Endodermal cell (in vitro differentiated cells): Measurements from ENCODE around the gene ABI3. TPM values are rescaled to one million over a fixed set of nuclear protein-coding genes. Genes with fewer than 3 reads are reported as not detected.
A peak's percentile ranks its signal among the peaks of the same experiment; 100 is the strongest.

ENCODE experiments used
- DNase-seq: peaks from one replicate; pipeline ENCODE4 v3.0.0-alpha.2; 2017
- H3K27ac ChIP-seq: 2 replicates; pipeline ENCODE4 v1.5.1; 2013; ENCODE audit warnings: mild to moderate bottlenecking, low read depth, low read length, moderate library complexity
- H3K27me3 ChIP-seq: 2 replicates; pipeline ENCODE4 v1.6.1; 2013; ENCODE audit warnings: mild to moderate bottlenecking, low read length, moderate library complexity; ENCODE audit not compliant: insufficient read depth, control insufficient read depth, poor library complexity, severe bottlenecking
- H3K36me3 ChIP-seq: 2 replicates; pipeline ENCODE4 v1.7.0; 2013; ENCODE audit warnings: mild to moderate bottlenecking, low read length, moderate library complexity; ENCODE audit not compliant: control insufficient read depth, insufficient read depth
- H3K4me1 ChIP-seq: one replicate; pipeline ENCODE4 v1.7.0; 2013; ENCODE audit warnings: low read length; ENCODE audit not compliant: control insufficient read depth, insufficient read depth
- H3K4me3 ChIP-seq: 2 replicates; pipeline ENCODE4 v1.5.1; 2013; ENCODE audit warnings: mild to moderate bottlenecking, low read length, moderate library complexity
- H3K9ac ChIP-seq: 2 replicates; pipeline ENCODE4 v1.6.1; 2013; ENCODE audit warnings: mild to moderate bottlenecking, low read length, moderate library complexity; ENCODE audit not compliant: poor library complexity, severe bottlenecking; ENCODE audit errors: extremely low read depth
- H3K9me3 ChIP-seq: 2 replicates; pipeline ENCODE4 v1.6.1; 2013; ENCODE audit warnings: mild to moderate bottlenecking, low read length, moderate library complexity; ENCODE audit not compliant: control insufficient read depth
- H3K27ac Mint-ChIP-seq: 2 replicates; pipeline ENCODE4 v1.8.0; 2020; ENCODE audit warnings: mixed read lengths
- H3K27me3 Mint-ChIP-seq: 2 replicates; pipeline ENCODE4 v1.8.0; 2021; ENCODE audit warnings: mild to moderate bottlenecking, mixed read lengths; ENCODE audit not compliant: insufficient read depth
- H3K36me3 Mint-ChIP-seq: 2 replicates; pipeline ENCODE4 v1.8.0; 2020; ENCODE audit warnings: low read depth, mixed read lengths
- H3K4me1 Mint-ChIP-seq: 2 replicates; pipeline ENCODE4 v1.8.0; 2020; ENCODE audit warnings: mixed read lengths
- H3K4me3 Mint-ChIP-seq: 2 replicates; pipeline ENCODE4 v1.8.0; 2020; ENCODE audit warnings: mild to moderate bottlenecking, moderate library complexity, mixed read lengths
- H3K9me3 Mint-ChIP-seq: 2 replicates; pipeline ENCODE4 v1.8.0; 2020; ENCODE audit warnings: mild to moderate bottlenecking, mixed read lengths
- WGBS, 2 experiments: methylation state at CpG; one replicate each; pipeline versions ENCODE4 v1.1.5 to v1.1.7; 2013; ENCODE audit warnings: missing lambda C conversion rate in 2 of 2, mixed read lengths in 1 of 2; ENCODE audit not compliant: insufficient coverage in 1 of 2, insufficient read length in 1 of 2; 5-methylcytosine and 5-hydroxymethylcytosine counted together
- total RNA-seq, 2 donors: library from RNA; stranded (reverse); fragmentation: NEBNext Ultra II Directional in 1 of 2; extraction: Animal tissue kit (Norgen Biotek cat#: 25700) in 1 of 2; gene quantifications; 2 replicates in 1 of 2; 3 replicates in 1 of 2; pipeline ENCODE4 v1.2.1, GENCODE V29; 2021
- TF ChIP-seq, protein P1 (sequence below): fragments of 200-600 bp; sonication (generic); conservative IDR thresholded peaks from 2 replicates; pipeline ENCODE4 v1.5.0; 2021; ENCODE audit warnings: antibody characterized with exemption, mild to moderate bottlenecking

Gene ABI3
- total RNA-seq, 2 donors from 2014 or later: 0.58 to 1.7 TPM

- Mint-ChIP-seq H3K9me3 (no peaks in the 10 kb centered on the region), H3K36me3 (no peaks in the 10 kb centered on the region), H3K27me3 (peaks cover 26% of the 10 kb centered on the region), H3K4me1 (no peaks in the 10 kb centered on the region), H3K27ac (no peak overlapping the region), H3K4me3 (peak overlapping the region; percentile 61)
- Histone ChIP-seq H3K27ac (peak overlapping the region; percentile 64), H3K9me3 (no peaks in the 10 kb centered on the region), H3K4me1 (no peaks in the 10 kb centered on the region), H3K9ac (no peak overlapping the region), H3K36me3 (no peaks in the 10 kb centered on the region), H3K27me3 (peaks cover 18% of the 10 kb centered on the region), H3K4me3 (peak overlapping the region; percentile 69)
- WGBS, 2 experiments: 38 to 46% methylated on average over 8 to 9 of the region's 10 CpGs
- no peak for DNase-seq
- TF ChIP-seq, protein P1, sequence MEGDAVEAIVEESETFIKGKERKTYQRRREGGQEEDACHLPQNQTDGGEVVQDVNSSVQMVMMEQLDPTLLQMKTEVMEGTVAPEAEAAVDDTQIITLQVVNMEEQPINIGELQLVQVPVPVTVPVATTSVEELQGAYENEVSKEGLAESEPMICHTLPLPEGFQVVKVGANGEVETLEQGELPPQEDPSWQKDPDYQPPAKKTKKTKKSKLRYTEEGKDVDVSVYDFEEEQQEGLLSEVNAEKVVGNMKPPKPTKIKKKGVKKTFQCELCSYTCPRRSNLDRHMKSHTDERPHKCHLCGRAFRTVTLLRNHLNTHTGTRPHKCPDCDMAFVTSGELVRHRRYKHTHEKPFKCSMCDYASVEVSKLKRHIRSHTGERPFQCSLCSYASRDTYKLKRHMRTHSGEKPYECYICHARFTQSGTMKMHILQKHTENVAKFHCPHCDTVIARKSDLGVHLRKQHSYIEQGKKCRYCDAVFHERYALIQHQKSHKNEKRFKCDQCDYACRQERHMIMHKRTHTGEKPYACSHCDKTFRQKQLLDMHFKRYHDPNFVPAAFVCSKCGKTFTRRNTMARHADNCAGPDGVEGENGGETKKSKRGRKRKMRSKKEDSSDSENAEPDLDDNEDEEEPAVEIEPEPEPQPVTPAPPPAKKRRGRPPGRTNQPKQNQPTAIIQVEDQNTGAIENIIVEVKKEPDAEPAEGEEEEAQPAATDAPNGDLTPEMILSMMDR: no peak
Observed at GRCh38 chr17:49259663-49260010, 49.1 kb downstream of the ABI3 start.

DNA sequence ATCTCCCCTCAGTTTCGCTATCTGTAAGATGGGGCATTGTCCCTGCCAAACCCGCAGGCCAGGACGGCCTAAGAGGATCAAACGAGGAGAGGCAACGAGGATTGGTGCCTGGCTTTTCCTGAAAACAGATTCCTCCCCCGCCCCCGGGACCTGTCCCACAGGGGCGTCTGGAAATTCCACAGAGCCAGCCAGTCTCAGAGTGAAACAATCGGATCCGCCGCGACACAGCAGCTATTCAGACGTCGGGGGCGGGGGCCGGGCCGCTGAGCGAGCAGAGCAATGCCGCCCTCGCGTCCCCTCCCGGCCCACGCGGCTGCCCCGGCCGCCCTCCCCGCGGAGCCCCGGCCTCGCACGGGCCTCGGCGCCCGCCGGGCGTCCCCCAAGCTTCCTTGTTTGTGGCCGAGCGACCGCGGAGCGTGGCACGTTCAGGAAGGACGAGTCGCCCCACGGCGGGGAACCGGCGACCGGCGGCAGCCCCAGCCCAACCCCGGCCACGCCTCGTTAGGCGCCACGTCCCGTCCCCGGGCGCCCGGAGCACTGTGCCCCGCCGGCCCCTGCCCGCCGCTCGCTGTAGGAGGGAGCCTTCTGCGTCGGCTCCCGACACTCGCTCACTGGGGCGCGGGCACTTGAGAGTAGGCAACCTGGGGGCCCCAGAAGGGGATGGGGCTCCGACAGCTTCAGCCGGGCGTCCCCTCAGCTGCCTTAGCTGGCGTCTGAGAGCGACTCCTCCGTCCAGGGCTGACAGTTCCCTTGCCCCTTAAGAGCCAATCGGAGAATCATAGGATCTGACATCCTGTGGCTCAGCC lies 49.7 kb downstream of the ABI3 start:
- H3K4me1 ChIP-seq: no peaks in the 10 kb centered on the region
- no peak overlapping the region for H3K9ac ChIP-seq
- 5 to 8% methylated on average over 15 to 77 of the region's 77 CpGs for WGBS, 2 experiments
- Mint-ChIP-seq H3K9me3 (no peaks in the 10 kb centered on the region), H3K4me3 (peak overlapping the region; percentile 61), H3K27me3 (peaks cover 26% of the 10 kb centered on the region), H3K4me1 (no peaks in the 10 kb centered on the region), H3K27ac (no peak overlapping the region), H3K36me3 (no peaks in the 10 kb centered on the region)
- DNase-seq: peak; percentile 88
- peak overlapping the region; percentile 69 for H3K4me3 ChIP-seq
- no peaks in the 10 kb centered on the region for H3K9me3 ChIP-seq
- TF ChIP-seq, protein P1: no peak
- H3K27me3 ChIP-seq: peaks cover 18% of the 10 kb centered on the region
- H3K36me3 ChIP-seq: no peaks in the 10 kb centered on the region
- peak overlapping the region; percentile 64 for H3K27ac ChIP-seq

DNA sequence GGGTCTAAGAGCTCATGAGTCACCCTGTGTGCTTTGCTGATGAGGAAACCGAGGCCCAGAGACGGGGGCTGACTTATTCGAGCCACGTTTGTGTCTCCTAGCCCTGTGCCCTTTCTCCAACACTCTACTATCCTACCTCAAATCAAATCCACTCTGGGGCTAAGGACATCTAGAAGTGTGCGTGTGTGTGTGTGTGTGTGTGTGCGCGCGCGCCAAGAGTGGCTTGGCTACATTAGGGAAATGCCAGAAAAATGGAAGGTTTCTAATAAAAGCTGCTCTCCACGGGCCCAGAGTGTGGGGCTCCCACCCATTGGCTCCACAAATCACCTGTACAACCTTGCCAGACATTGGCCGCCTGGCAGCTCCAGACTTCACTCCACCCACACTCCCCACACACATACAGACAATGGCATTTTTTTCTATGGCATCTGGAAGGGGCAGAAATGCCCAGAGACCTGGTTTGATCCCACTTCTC lies 50.3 kb downstream of the ABI3 start:
- WGBS, 2 experiments: 58 to 62% methylated on average over 3 to 11 of the region's 11 CpGs
- Histone ChIP-seq H3K9me3 (no peaks in the 10 kb centered on the region), H3K4me3 (peak overlapping the region; percentile 69), H3K36me3 (no peaks in the 10 kb centered on the region), H3K27me3 (peaks cover 18% of the 10 kb centered on the region), H3K4me1 (no peaks in the 10 kb centered on the region), H3K9ac (no peak overlapping the region), H3K27ac (peak overlapping the region; percentile 64)
- TF ChIP-seq, protein P1: no peak
- H3K4me1 Mint-ChIP-seq: no peaks in the 10 kb centered on the region
- no peaks in the 10 kb centered on the region for H3K9me3 Mint-ChIP-seq
- H3K4me3 Mint-ChIP-seq: peak overlapping the region; percentile 61
- DNase-seq: no peak
- H3K27ac Mint-ChIP-seq: no peak overlapping the region
- no peaks in the 10 kb centered on the region for H3K36me3 Mint-ChIP-seq
- H3K27me3 Mint-ChIP-seq: peaks cover 26% of the 10 kb centered on the region
